Measurements from ENCODE around the gene GSE1.

GSE1 gene

DNA sequence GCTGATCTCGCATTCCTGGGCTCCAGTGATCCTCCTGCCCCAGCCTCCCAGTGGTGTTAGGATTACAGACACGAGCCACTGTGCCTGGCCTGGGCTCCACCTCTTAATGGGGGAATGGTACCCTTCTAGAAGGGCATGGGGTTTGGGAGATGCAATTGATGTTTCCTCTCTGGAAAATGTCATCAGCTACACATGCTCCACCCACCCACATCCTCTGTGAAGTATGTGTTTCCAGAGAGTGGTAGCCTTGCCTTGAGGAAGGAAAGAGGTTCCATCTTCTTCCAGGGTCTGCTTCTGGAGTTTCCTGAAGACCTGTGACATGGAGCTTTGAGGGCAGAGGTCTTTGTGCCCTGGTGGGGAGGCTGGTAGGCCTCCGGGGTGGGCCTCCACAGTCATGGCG lies 45.2 kb upstream of the GSE1 start:
- Histone ChIP-seq H3K4me1 (ENCODE audit: control insufficient read depth, insufficient read depth, low read length) (peaks cover 6% of the 10 kb centered on the region), H3K4me3 (ENCODE audit: low read depth, low read length) (no peak overlapping the region), H3K36me3 (ENCODE audit: control insufficient read depth in 2 of 2, insufficient read depth in 1 of 2, low read length in 2 of 2) (peaks cover 0 to 6% of the 10 kb centered on the region in 2 experiments; a peak in 1 of 3 replicates), H3K27ac (ENCODE audit: extremely low read depth, low read depth, low read length) (no peak overlapping the region), H3K9me3 (ENCODE audit: control insufficient read depth, insufficient read depth, low read depth, low read length) (no peaks in the 10 kb centered on the region)
- ChIA-PET CTCF (interaction anchor here (0.9 to 1.9 kb wide), 5 partner anchors 11 to 271 kb away, joined by 3 to 14 read pairs (median 3); no protein-coding TSS in a partner anchor), POLR2A (interaction anchor here (1.1 kb wide), 1 partner anchor 11 kb away, joined by 5 read pairs; no protein-coding TSS in a partner anchor)
- TF ChIP-seq ZNF514 (tag by site-specific recombination; IDR thresholded peaks at IDR 0.05) (no peak), KLF7 (tag by site-specific recombination; IDR thresholded peaks at IDR 0.05; ENCODE audit: borderline replicate concordance) (no peak), EGR2 (tag by site-specific recombination; IDR thresholded peaks at IDR 0.05; ENCODE audit: low read depth) (no peak), ZNF596 (tag by site-specific recombination; IDR thresholded peaks at IDR 0.05) (no peak), MEIS1 (CRISPR knock-in tag; IDR thresholded peaks at IDR 0.05; ENCODE audit: borderline replicate concordance) (no peak), KLF16 (tag by site-specific recombination; IDR thresholded peaks at IDR 0.05) (no peak), ZNF701 (tag by site-specific recombination; IDR thresholded peaks at IDR 0.05) (no peak), SP3 (tag by site-specific recombination; IDR thresholded peaks at IDR 0.05) (no peak), SP7 (tag by site-specific recombination; IDR thresholded peaks at IDR 0.05) (no peak), ZNF112 (tag by site-specific recombination; IDR thresholded peaks at IDR 0.05) (no peak), ZNF169 (tag by site-specific recombination; IDR thresholded peaks at IDR 0.05) (no peak)
- TF ChIP-seq, protein P1, sequence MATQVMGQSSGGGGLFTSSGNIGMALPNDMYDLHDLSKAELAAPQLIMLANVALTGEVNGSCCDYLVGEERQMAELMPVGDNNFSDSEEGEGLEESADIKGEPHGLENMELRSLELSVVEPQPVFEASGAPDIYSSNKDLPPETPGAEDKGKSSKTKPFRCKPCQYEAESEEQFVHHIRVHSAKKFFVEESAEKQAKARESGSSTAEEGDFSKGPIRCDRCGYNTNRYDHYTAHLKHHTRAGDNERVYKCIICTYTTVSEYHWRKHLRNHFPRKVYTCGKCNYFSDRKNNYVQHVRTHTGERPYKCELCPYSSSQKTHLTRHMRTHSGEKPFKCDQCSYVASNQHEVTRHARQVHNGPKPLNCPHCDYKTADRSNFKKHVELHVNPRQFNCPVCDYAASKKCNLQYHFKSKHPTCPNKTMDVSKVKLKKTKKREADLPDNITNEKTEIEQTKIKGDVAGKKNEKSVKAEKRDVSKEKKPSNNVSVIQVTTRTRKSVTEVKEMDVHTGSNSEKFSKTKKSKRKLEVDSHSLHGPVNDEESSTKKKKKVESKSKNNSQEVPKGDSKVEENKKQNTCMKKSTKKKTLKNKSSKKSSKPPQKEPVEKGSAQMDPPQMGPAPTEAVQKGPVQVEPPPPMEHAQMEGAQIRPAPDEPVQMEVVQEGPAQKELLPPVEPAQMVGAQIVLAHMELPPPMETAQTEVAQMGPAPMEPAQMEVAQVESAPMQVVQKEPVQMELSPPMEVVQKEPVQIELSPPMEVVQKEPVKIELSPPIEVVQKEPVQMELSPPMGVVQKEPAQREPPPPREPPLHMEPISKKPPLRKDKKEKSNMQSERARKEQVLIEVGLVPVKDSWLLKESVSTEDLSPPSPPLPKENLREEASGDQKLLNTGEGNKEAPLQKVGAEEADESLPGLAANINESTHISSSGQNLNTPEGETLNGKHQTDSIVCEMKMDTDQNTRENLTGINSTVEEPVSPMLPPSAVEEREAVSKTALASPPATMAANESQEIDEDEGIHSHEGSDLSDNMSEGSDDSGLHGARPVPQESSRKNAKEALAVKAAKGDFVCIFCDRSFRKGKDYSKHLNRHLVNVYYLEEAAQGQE (tag by site-specific recombination; IDR thresholded peaks at IDR 0.05) = no peak
- TF ChIP-seq, protein P2, sequence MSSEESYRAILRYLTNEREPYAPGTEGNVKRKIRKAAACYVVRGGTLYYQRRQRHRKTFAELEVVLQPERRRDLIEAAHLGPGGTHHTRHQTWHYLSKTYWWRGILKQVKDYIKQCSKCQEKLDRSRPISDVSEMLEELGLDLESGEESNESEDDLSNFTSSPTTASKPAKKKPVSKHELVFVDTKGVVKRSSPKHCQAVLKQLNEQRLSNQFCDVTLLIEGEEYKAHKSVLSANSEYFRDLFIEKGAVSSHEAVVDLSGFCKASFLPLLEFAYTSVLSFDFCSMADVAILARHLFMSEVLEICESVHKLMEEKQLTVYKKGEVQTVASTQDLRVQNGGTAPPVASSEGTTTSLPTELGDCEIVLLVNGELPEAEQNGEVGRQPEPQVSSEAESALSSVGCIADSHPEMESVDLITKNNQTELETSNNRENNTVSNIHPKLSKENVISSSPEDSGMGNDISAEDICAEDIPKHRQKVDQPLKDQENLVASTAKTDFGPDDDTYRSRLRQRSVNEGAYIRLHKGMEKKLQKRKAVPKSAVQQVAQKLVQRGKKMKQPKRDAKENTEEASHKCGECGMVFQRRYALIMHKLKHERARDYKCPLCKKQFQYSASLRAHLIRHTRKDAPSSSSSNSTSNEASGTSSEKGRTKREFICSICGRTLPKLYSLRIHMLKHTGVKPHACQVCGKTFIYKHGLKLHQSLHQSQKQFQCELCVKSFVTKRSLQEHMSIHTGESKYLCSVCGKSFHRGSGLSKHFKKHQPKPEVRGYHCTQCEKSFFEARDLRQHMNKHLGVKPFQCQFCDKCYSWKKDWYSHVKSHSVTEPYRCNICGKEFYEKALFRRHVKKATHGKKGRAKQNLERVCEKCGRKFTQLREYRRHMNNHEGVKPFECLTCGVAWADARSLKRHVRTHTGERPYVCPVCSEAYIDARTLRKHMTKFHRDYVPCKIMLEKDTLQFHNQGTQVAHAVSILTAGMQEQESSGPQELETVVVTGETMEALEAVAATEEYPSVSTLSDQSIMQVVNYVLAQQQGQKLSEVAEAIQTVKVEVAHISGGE (tag by site-specific recombination; conservative IDR thresholded peaks at IDR 0.05; ENCODE audit: low read depth) = no peak

DNA sequence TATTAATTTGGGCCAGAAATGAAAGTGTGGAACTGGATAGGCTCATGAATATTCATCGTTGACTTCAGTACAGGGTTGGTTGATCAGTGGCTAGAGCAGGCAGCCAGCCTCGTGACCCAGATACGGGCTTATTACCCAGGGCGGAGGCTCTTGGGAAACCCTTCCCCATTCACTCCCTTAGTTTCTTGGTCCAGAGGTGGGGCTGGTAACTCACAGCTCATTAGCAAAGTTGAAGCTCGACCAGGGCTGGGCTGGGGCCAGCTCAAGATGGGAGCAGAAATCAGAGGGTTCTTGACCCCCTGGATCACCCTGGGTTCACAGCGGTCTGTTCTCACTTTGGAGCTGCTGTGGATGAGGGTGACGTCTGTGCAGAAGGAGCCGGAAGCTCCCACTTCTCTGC lies 44.6 kb upstream of the GSE1 start:
- POLR2A ChIA-PET = interaction anchor here (0.8 kb wide), 1 partner anchor 11 kb away, joined by 3 read pairs; no protein-coding TSS in a partner anchor
- Histone ChIP-seq H3K36me3 (ENCODE audit: control insufficient read depth in 2 of 2, insufficient read depth in 1 of 2, low read length in 2 of 2) (peaks cover 0 to 6% of the 10 kb centered on the region in 2 experiments; a peak in 1 of 3 replicates), H3K27ac (ENCODE audit: extremely low read depth, low read depth, low read length) (no peak overlapping the region), H3K4me1 (ENCODE audit: control insufficient read depth, insufficient read depth, low read length) (no peaks in the 10 kb centered on the region; the same call in 1 of the 2 replicates), H3K9me3 (ENCODE audit: control insufficient read depth, insufficient read depth, low read depth, low read length) (no peaks in the 10 kb centered on the region), H3K4me3 (ENCODE audit: low read depth, low read length) (no peak overlapping the region)
- CTCF ChIA-PET = interaction anchor here (0.8 to 1.9 kb wide), 6 partner anchors 11 to 271 kb away, joined by 3 to 14 read pairs (median 3); no protein-coding TSS in a partner anchor
- TF ChIP-seq ZNF645 (tag by site-specific recombination; IDR thresholded peaks at IDR 0.05) (no peak), ZBTB26 (tag by site-specific recombination; optimal IDR thresholded peaks at IDR 0.05) (no peak), ZNF138 (tag by site-specific recombination; IDR thresholded peaks at IDR 0.05; ENCODE audit: borderline replicate concordance) (no peak), SP7 (tag by site-specific recombination; IDR thresholded peaks at IDR 0.05) (no peak), KLF10 (tag by site-specific recombination; IDR thresholded peaks at IDR 0.05) (no peak), MEIS1 (CRISPR knock-in tag; IDR thresholded peaks at IDR 0.05; ENCODE audit: borderline replicate concordance) (no peak), WT1 (tag by site-specific recombination; IDR thresholded peaks at IDR 0.05) (no peak), YY1 (tag by site-specific recombination; IDR thresholded peaks at IDR 0.05) (no peak), ZNF660 (tag by site-specific recombination; IDR thresholded peaks at IDR 0.05) (no peak), ZNF658 (tag by site-specific recombination; IDR thresholded peaks at IDR 0.05) (no peak), SALL2 (tag by site-specific recombination; IDR thresholded peaks at IDR 0.05; ENCODE audit: borderline replicate concordance) (no peak), ZNF777 (tag by site-specific recombination; IDR thresholded peaks at IDR 0.05; ENCODE audit: borderline replicate concordance) (no peak), REPIN1 (tag by site-specific recombination; IDR thresholded peaks at IDR 0.05; ENCODE audit: low read depth) (no peak)
- TF ChIP-seq, protein P3, sequence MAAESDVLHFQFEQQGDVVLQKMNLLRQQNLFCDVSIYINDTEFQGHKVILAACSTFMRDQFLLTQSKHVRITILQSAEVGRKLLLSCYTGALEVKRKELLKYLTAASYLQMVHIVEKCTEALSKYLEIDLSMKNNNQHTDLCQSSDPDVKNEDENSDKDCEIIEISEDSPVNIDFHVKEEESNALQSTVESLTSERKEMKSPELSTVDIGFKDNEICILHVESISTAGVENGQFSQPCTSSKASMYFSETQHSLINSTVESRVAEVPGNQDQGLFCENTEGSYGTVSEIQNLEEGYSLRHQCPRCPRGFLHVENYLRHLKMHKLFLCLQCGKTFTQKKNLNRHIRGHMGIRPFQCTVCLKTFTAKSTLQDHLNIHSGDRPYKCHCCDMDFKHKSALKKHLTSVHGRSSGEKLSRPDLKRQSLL (tag by site-specific recombination; IDR thresholded peaks at IDR 0.05) = no peak
